ENCODE data around the gene YAF2.

DNA sequence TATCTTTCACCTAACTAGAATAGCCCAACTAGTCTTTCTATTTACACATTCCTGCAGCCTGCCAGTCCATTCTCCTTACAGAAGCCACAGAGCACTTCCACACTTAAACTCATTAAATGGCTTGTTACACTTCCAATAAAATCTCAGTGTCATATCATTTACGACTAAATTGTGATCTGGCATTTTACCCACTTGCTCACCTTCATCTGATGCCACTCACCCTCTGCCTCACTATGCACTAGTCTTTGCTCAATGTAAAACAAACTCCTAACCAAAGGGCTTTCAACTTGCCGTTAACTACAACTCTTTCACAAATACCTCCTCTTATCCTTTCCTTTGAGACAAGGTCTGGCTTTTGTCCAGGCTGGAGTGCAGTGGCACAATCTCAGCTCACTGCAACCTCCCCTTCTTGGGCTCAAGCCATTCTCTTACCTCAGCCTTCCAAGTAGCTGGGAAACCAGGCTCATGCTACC is 24.1 kb downstream of the YAF2 start:
- TF ChIP-seq, protein P1, sequence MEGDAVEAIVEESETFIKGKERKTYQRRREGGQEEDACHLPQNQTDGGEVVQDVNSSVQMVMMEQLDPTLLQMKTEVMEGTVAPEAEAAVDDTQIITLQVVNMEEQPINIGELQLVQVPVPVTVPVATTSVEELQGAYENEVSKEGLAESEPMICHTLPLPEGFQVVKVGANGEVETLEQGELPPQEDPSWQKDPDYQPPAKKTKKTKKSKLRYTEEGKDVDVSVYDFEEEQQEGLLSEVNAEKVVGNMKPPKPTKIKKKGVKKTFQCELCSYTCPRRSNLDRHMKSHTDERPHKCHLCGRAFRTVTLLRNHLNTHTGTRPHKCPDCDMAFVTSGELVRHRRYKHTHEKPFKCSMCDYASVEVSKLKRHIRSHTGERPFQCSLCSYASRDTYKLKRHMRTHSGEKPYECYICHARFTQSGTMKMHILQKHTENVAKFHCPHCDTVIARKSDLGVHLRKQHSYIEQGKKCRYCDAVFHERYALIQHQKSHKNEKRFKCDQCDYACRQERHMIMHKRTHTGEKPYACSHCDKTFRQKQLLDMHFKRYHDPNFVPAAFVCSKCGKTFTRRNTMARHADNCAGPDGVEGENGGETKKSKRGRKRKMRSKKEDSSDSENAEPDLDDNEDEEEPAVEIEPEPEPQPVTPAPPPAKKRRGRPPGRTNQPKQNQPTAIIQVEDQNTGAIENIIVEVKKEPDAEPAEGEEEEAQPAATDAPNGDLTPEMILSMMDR (IDR thresholded peaks at IDR 0.05), result no peak
- no peak for TF ChIP-seq ZFX (IDR thresholded peaks at IDR 0.05; ENCODE audit: borderline replicate concordance)
